ENCODE data around the gene ZYG11B. TPM values are rescaled to one million over a fixed set of nuclear protein-coding genes. Genes with fewer than 3 reads are reported as not detected.
A peak's percentile ranks its signal among the peaks of the same experiment; 100 is the strongest.
"Not testable (repeated sequence)": the region's sequence is repeated elsewhere in the genome, so short reads cannot be mapped to it uniquely, and the experiment has no call there.

ZYG11B gene
- total and polyA plus RNA-seq, 4 donors, result 38.9 to 115 (median 48.0) TPM

- WGBS (ENCODE audit: insufficient coverage), result no CpG with 5 or more reads among the region's 1 CpG
- no peaks in the 10 kb centered on the region for H3K9me3 ChIP-seq (ENCODE audit: control insufficient read depth, insufficient read depth, low read length)
- peak in 1 of 6 donors; percentile 21 for DNase-seq (ENCODE audit: low read depth in 4 of 6, low spot score in 6 of 6)
- H3K36me3 ChIP-seq (ENCODE audit: control insufficient read depth, insufficient read depth, low read length), result peaks cover under 1% of the 10 kb centered on the region
- no peak overlapping the region for H3K27ac ChIP-seq (ENCODE audit: low read depth, low read length)
- no peak overlapping the region for H3K4me3 ChIP-seq (ENCODE audit: low read depth, low read length)
- no peaks in the 10 kb centered on the region for H3K4me1 ChIP-seq (ENCODE audit: control insufficient read depth, insufficient read depth, low read length)
- H3K27me3 ChIP-seq (ENCODE audit: control insufficient read depth, insufficient read depth, low read length), result no peaks in the 10 kb centered on the region
Observed at GRCh38 chr1:52825868-52826267, 99.6 kb downstream of the ZYG11B start.

GRCh38 chr1:52834798-52835197 is 108.5 kb downstream of the ZYG11B start:
- H3K9me3 ChIP-seq (ENCODE audit: control insufficient read depth, insufficient read depth, low read length), result no peaks in the 10 kb centered on the region
- no peak for DNase-seq (ENCODE audit: low read depth in 4 of 6, low spot score in 6 of 6)
- H3K4me1 ChIP-seq (ENCODE audit: control insufficient read depth, insufficient read depth, low read length), result no peaks in the 10 kb centered on the region
- no peaks in the 10 kb centered on the region for H3K36me3 ChIP-seq (ENCODE audit: control insufficient read depth, insufficient read depth, low read length)
- H3K27ac ChIP-seq (ENCODE audit: low read depth, low read length), result no peak overlapping the region
- WGBS (ENCODE audit: insufficient coverage), result 98% methylated on average over 3 of the region's 3 CpGs
- no peaks in the 10 kb centered on the region for H3K27me3 ChIP-seq (ENCODE audit: control insufficient read depth, insufficient read depth, low read length)
- no peak overlapping the region for H3K4me3 ChIP-seq (ENCODE audit: low read depth, low read length)

- DNase-seq (ENCODE audit: low read depth in 4 of 6, low spot score in 6 of 6), result no peak
- H3K27ac ChIP-seq (ENCODE audit: low read depth, low read length), result no peak overlapping the region
- peaks cover 3% of the 10 kb centered on the region for H3K27me3 ChIP-seq (ENCODE audit: control insufficient read depth, insufficient read depth, low read length)
- WGBS (ENCODE audit: insufficient coverage), result no CpG with 5 or more reads among the region's 3 CpGs
- H3K9me3 ChIP-seq (ENCODE audit: control insufficient read depth, insufficient read depth, low read length), result no peaks in the 10 kb centered on the region
- H3K4me3 ChIP-seq (ENCODE audit: low read depth, low read length), result no peak overlapping the region
- H3K4me1 ChIP-seq (ENCODE audit: control insufficient read depth, insufficient read depth, low read length), result no peaks in the 10 kb centered on the region
- H3K36me3 ChIP-seq (ENCODE audit: control insufficient read depth, insufficient read depth, low read length), result no peaks in the 10 kb centered on the region
Observed at GRCh38 chr1:52836035-52836434, 109.8 kb downstream of the ZYG11B start.

- WGBS (ENCODE audit: insufficient coverage), result 93% methylated on average over 8 of the region's 10 CpGs
Observed at GRCh38 chr1:52839175-52839574, 112.9 kb downstream of the ZYG11B start.

GRCh38 chr1:52842643-52843310 is 116.5 kb downstream of the ZYG11B start, which contains the start of gene ZYG11A:
TSS of gene ZYG11A (plus strand) at chr1:52842760. CDS start at chr1:52842884, 124 bp downstream.
- H3K27ac ChIP-seq (ENCODE audit: low read depth, low read length), result no peak within 1 kb of the TSS
- peak within 1 kb of the TSS; percentile 17 for H3K4me3 ChIP-seq (ENCODE audit: low read depth, low read length)
- H3K9me3 ChIP-seq (ENCODE audit: control insufficient read depth, insufficient read depth, low read length), result no peaks in the 10 kb centered on the region
- peaks cover 10% of the 10 kb centered on the region for H3K4me1 ChIP-seq (ENCODE audit: control insufficient read depth, insufficient read depth, low read length)
- peak in 4 of 6 donors; percentile 13 to 72 (median 46) for DNase-seq (ENCODE audit: low read depth in 4 of 6, low spot score in 6 of 6)
- WGBS (ENCODE audit: insufficient coverage), result under 1% methylated on average over 88 of the region's 88 CpGs
- H3K27me3 ChIP-seq (ENCODE audit: control insufficient read depth, insufficient read depth, low read length), result peaks cover 36% of the 10 kb centered on the region
- H3K36me3 ChIP-seq (ENCODE audit: control insufficient read depth, insufficient read depth, low read length), result no peaks in the 10 kb centered on the region

More at GRCh38 chr1:52839175-52839574, 112.9 kb downstream of the ZYG11B start:
- H3K36me3 ChIP-seq (ENCODE audit: control insufficient read depth, insufficient read depth, low read length); H3K9me3 ChIP-seq (ENCODE audit: control insufficient read depth, insufficient read depth, low read length); H3K27ac ChIP-seq (ENCODE audit: low read depth, low read length); DNase-seq (ENCODE audit: low read depth in 4 of 6, low spot score in 6 of 6); H3K4me3 ChIP-seq (ENCODE audit: low read depth, low read length): not testable (repeated sequence)
- Histone ChIP-seq H3K27me3 (ENCODE audit: control insufficient read depth, insufficient read depth, low read length) (peaks cover 30% of the 10 kb centered on the region), H3K4me1 (ENCODE audit: control insufficient read depth, insufficient read depth, low read length) (peaks cover 10% of the 10 kb centered on the region)

- Histone ChIP-seq H3K27me3 (ENCODE audit: control insufficient read depth, insufficient read depth, low read length) (peaks cover 36% of the 10 kb centered on the region), H3K4me1 (ENCODE audit: control insufficient read depth, insufficient read depth, low read length) (peaks cover 10% of the 10 kb centered on the region)
- 100% methylated on average over 5 of the region's 6 CpGs for WGBS (ENCODE audit: insufficient coverage)
- not testable (repeated sequence) for H3K9me3 ChIP-seq (ENCODE audit: control insufficient read depth, insufficient read depth, low read length); H3K27ac ChIP-seq (ENCODE audit: low read depth, low read length); DNase-seq (ENCODE audit: low read depth in 4 of 6, low spot score in 6 of 6); H3K4me3 ChIP-seq (ENCODE audit: low read depth, low read length); H3K36me3 ChIP-seq (ENCODE audit: control insufficient read depth, insufficient read depth, low read length)
Observed at GRCh38 chr1:52845119-52845518, 118.9 kb downstream of the ZYG11B start.

- H3K27me3 ChIP-seq (ENCODE audit: control insufficient read depth, insufficient read depth, low read length), result peaks cover 12% of the 10 kb centered on the region
- no peaks in the 10 kb centered on the region for H3K36me3 ChIP-seq (ENCODE audit: control insufficient read depth, insufficient read depth, low read length)
- H3K4me3 ChIP-seq (ENCODE audit: low read depth, low read length), result no peak overlapping the region
- H3K4me1 ChIP-seq (ENCODE audit: control insufficient read depth, insufficient read depth, low read length), result peaks cover under 1% of the 10 kb centered on the region
- no peaks in the 10 kb centered on the region for H3K9me3 ChIP-seq (ENCODE audit: control insufficient read depth, insufficient read depth, low read length)
- DNase-seq (ENCODE audit: low read depth in 4 of 6, low spot score in 6 of 6), result no peak
- no CpG with 5 or more reads among the region's 5 CpGs for WGBS (ENCODE audit: insufficient coverage)
- no peak overlapping the region for H3K27ac ChIP-seq (ENCODE audit: low read depth, low read length)
Observed at GRCh38 chr1:52848423-52848822, 122.2 kb downstream of the ZYG11B start.

GRCh38 chr1:52850951-52851350 is 124.7 kb downstream of the ZYG11B start:
- no peaks in the 10 kb centered on the region for H3K4me1 ChIP-seq (ENCODE audit: control insufficient read depth, insufficient read depth, low read length)
- H3K9me3 ChIP-seq (ENCODE audit: control insufficient read depth, insufficient read depth, low read length), result no peaks in the 10 kb centered on the region
- H3K4me3 ChIP-seq (ENCODE audit: low read depth, low read length), result no peak overlapping the region
- no peaks in the 10 kb centered on the region for H3K36me3 ChIP-seq (ENCODE audit: control insufficient read depth, insufficient read depth, low read length)
- WGBS (ENCODE audit: insufficient coverage), result 84% methylated on average over 4 of the region's 4 CpGs
- no peaks in the 10 kb centered on the region for H3K27me3 ChIP-seq (ENCODE audit: control insufficient read depth, insufficient read depth, low read length)
- no peak overlapping the region for H3K27ac ChIP-seq (ENCODE audit: low read depth, low read length)
- DNase-seq (ENCODE audit: low read depth in 4 of 6, low spot score in 6 of 6), result no peak

GRCh38 chr1:52852854-52853253 is 126.6 kb downstream of the ZYG11B start:
- Histone ChIP-seq H3K36me3 (ENCODE audit: control insufficient read depth, insufficient read depth, low read length) (no peaks in the 10 kb centered on the region), H3K9me3 (ENCODE audit: control insufficient read depth, insufficient read depth, low read length) (no peaks in the 10 kb centered on the region), H3K4me3 (ENCODE audit: low read depth, low read length) (no peak overlapping the region), H3K4me1 (ENCODE audit: control insufficient read depth, insufficient read depth, low read length) (no peaks in the 10 kb centered on the region), H3K27me3 (ENCODE audit: control insufficient read depth, insufficient read depth, low read length) (no peaks in the 10 kb centered on the region), H3K27ac (ENCODE audit: low read depth, low read length) (no peak overlapping the region)
- no CpG with 5 or more reads among the region's 2 CpGs for WGBS (ENCODE audit: insufficient coverage)
- no peak for DNase-seq (ENCODE audit: low read depth in 4 of 6, low spot score in 6 of 6)

GRCh38 chr1:52855584-52855983 is 129.3 kb downstream of the ZYG11B start:
- no peak overlapping the region for H3K27ac ChIP-seq (ENCODE audit: low read depth, low read length)
- WGBS (ENCODE audit: insufficient coverage), result no CpG with 5 or more reads among the region's 4 CpGs
- H3K4me3 ChIP-seq (ENCODE audit: low read depth, low read length), result no peak overlapping the region
- no peak for DNase-seq (ENCODE audit: low read depth in 4 of 6, low spot score in 6 of 6)
- no peaks in the 10 kb centered on the region for H3K36me3 ChIP-seq (ENCODE audit: control insufficient read depth, insufficient read depth, low read length)
- no peaks in the 10 kb centered on the region for H3K27me3 ChIP-seq (ENCODE audit: control insufficient read depth, insufficient read depth, low read length)
- H3K4me1 ChIP-seq (ENCODE audit: control insufficient read depth, insufficient read depth, low read length), result no peaks in the 10 kb centered on the region
- H3K9me3 ChIP-seq (ENCODE audit: control insufficient read depth, insufficient read depth, low read length), result no peaks in the 10 kb centered on the region
